Astrocyte of the spinal cord (primary cell): Measurements from ENCODE around the gene GCG.

Experiments
- DNase-seq: peaks from one replicate; pipeline ENCODE4 v3.0.0; 2011; ENCODE audit warnings: low read depth, low spot score
- H3K4me3 ChIP-seq: 2 replicates; pipeline ENCODE4 v1.5.1; 2011; ENCODE audit warnings: low read depth, mild to moderate bottlenecking, low read length, moderate library complexity
- in situ Hi-C: cut with HindIII; loops from 2 replicates; pipeline ENCODE4 v1.10.0; 2017; ENCODE audit warnings: low sequenced_read_pairs
- TF ChIP-seq, protein P1 (sequence below): IDR thresholded peaks from 2 replicates; pipeline ENCODE4 v1.5.1; 2012; ENCODE audit warnings: low read depth, mild to moderate bottlenecking, low read length, inconsistent platforms

GCG gene

DNA sequence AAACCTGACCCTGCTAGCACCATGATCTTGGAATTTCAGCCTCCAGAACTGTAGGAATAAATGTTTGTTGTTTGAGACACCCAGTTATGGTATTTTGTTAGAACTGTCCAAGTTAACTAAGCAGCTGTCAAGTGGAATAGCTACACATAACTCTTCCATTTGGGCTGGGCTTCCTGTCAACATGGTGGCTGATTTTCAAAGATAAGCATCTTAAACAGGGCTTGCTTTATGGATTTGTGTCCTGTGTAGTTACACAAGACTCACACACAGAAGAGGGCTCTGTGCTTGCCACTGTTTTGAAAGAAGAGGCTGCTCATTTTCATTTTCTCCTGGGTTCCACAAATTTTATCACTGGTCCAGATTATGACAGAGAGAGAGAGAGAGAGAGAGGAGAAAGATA, 35.7 kb downstream of the GCG start:
- TF ChIP-seq, protein P1, sequence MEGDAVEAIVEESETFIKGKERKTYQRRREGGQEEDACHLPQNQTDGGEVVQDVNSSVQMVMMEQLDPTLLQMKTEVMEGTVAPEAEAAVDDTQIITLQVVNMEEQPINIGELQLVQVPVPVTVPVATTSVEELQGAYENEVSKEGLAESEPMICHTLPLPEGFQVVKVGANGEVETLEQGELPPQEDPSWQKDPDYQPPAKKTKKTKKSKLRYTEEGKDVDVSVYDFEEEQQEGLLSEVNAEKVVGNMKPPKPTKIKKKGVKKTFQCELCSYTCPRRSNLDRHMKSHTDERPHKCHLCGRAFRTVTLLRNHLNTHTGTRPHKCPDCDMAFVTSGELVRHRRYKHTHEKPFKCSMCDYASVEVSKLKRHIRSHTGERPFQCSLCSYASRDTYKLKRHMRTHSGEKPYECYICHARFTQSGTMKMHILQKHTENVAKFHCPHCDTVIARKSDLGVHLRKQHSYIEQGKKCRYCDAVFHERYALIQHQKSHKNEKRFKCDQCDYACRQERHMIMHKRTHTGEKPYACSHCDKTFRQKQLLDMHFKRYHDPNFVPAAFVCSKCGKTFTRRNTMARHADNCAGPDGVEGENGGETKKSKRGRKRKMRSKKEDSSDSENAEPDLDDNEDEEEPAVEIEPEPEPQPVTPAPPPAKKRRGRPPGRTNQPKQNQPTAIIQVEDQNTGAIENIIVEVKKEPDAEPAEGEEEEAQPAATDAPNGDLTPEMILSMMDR, result no peak
- in situ Hi-C loops, result no loop called here
- DNase-seq, result no peak

DNA sequence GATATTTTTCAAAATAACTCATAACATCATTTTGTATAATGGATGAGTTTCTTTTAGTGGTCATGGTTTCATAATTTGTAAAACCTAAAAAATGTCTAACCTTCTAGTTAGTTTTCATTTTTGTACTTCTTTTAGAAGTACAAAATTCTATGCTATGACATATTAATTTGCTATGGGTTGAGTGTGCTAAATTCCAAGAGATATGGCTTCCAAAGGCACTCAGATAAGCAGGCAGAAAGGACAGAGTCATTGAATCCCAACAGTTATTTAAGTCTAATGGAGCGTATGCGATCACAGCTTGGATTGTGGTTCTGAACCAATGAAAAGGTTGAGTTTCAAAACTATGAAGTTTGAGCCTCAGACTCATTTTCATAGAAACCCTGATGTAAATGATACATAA, 37.0 kb downstream of the GCG start:
- TF ChIP-seq, protein P1, result no peak
- in situ Hi-C loops, result no loop called here
- no peak overlapping the region for H3K4me3 ChIP-seq
- DNase-seq, result no peak

More for the DNA sequence above, 35.7 kb downstream of the GCG start:
- no peak overlapping the region for H3K4me3 ChIP-seq

DNA sequence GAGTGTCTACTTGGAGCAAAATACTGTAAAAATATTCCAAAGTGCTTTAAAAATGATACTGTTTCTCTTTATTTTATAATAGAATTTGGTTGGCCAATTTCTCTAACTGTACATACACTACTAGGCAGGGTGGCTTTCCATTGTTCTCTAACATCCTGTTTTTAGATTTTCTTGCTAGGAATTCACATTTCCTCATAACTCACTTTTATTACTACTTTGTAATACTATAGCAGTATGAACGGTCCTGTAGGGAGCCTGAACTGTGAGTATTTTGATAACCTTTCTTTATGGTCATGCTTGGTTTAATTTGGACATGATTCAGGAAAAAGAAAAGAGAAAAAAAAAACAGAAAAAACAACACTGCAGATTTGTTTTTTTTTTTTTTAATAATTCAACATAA, 37.8 kb downstream of the GCG start:
- peak; percentile 64 for DNase-seq
- in situ Hi-C loops, result no loop called here
- H3K4me3 ChIP-seq, result no peak overlapping the region
- TF ChIP-seq, protein P1, result no peak

DNA sequence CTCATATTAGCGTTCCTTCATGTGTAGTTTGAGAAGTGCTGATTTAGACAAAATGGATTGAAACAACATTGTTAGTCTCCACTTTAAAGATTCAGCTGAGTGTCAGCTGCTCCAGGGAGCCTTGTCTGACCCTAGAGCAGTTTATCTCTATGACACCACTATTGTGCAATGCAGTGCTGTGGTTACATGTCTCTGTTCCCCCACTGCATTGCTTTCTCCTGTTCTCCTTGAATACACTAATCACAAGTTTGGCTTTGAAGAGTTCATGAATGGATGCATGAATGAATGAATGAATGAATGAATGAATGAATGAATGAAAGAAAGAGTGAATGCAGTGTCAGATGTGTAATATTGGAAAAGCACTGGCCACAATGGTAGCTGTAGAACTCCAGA, 38.3 kb downstream of the GCG start:
- TF ChIP-seq, protein P1, result no peak
- in situ Hi-C loops, result no loop called here
- DNase-seq, result peak; percentile 53
- H3K4me3 ChIP-seq, result no peak overlapping the region

DNA sequence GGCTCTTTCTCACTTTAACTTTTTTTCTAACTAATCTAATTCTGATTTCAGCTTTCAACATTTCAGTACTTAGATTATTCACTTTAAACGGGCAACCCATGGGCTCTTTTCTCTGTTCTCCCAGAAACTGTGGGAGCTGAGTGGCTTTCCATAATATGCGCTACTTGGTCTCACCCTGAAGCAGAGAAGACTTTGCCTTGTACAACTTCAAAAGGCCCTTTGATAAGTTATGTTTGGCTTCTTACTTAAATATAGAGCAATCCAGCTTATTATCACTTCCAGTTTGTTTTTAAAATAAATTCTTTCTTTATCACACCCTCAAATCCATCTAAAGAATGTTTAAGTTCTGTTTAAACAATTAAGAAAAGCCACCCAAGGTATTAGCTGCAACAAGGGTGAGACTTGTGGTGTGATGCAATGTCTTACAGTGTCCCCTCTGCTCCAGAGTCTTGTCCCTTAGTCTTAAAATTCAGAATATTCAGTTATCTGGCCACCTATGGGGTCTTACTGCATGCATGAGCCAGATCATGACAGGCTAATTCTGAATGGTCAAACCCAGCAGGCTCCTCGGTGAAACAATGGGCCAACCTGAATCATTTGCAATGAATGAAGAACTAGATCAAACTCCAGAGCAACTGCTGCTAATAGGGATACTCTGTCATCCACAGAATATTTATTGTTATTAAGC, 38.8 kb downstream of the GCG start:
- no peak for DNase-seq
- TF ChIP-seq, protein P1, result no peak
- in situ Hi-C loops, result no loop called here

DNA sequence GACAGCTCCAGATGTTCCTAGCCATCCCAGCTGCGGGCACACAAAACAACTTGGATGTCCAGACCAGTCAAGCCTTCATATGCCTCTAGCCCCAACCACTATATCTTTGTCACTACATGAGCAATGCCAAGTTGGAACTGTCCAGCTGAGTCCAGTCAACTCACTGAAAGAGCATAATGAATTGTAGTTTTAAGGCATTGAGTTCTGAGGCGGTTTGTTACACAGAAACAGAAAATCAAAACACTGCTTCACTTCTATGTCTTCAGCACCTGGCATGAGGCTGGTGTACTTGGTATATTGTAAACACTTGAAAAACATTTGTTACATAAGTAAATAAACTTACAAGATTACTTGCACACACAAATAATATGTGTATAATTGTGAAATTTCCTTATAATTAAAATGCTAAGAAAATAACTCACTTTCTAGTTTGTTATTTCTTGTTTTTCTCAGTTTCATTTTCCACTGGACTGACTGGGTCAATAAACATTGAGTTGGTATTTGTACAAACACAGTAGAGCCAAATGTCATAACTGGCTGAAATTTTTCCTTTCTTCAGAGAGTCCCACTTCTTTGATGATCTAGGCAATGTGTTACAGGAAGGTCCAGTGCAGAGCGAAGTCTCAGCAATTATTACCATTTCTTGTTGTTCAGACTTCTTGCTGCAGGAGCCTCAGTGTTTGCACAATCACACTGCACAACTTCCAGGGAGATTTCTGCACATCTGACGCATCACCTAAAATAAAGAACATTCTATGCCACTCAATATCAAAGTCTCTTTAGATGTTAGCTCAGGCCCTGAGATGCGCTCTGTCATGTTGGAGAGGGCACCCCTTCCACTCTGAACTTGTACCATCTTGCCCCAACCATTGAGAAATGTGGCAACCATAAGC, 39.8 kb downstream of the GCG start:
- in situ Hi-C loops, result no loop called here

More for the DNA sequence above, 38.8 kb downstream of the GCG start:
- H3K4me3 ChIP-seq, result no peak overlapping the region

More for the DNA sequence above, 39.8 kb downstream of the GCG start:
- H3K4me3 ChIP-seq, result no peak overlapping the region
- TF ChIP-seq, protein P1, result no peak
- no peak for DNase-seq
